Mucosa of descending colon (tissue), 3 donors: Measurements from ENCODE around the gene KLRC2. TPM values are rescaled to one million over a fixed set of nuclear protein-coding genes. Genes with fewer than 3 reads are reported as not detected.
A peak's percentile ranks its signal among the peaks of the same experiment; 100 is the strongest.
"Not testable (repeated sequence)": the region's sequence is repeated elsewhere in the genome, so short reads cannot be mapped to it uniquely, and the experiment has no call there.

Source experiments
- ATAC-seq: fragments of 200-7000 bp; cut with Tn5 transposase; one replicate; pipeline ENCODE4 v1.9.1; 2020; ENCODE audit warnings: mild to moderate bottlenecking, moderate library complexity
- DNase-seq, 3 donors: peaks; one replicate each; pipeline ENCODE4 v3.0.0-alpha.2; 2020
- H3K36me3 ChIP-seq: fragments of 200-600 bp; one replicate; pipeline ENCODE4 v1.8.0; 2021; ENCODE audit warnings: low read depth, mild to moderate bottlenecking
- H3K4me1 ChIP-seq: fragments of 200-600 bp; one replicate; pipeline ENCODE4 v1.8.0; 2021; ENCODE audit warnings: low read depth, mild to moderate bottlenecking
- H3K4me3 ChIP-seq: fragments of 200-600 bp; one replicate; pipeline ENCODE4 v1.8.0; 2021; ENCODE audit warnings: mild to moderate bottlenecking
- H3K9me3 ChIP-seq: fragments of 200-600 bp; one replicate; pipeline ENCODE4 v1.8.0; 2021; ENCODE audit warnings: mild to moderate bottlenecking
- CTCF ChIP-seq: fragments of 200-600 bp; IDR thresholded peaks from one replicate; pipeline ENCODE4 v1.8.0; 2022; ENCODE audit warnings: antibody characterized with exemption, mild to moderate bottlenecking
- intact Hi-C, 2 donors: fragments of 100-400 bp; cut with DNase I in 1 of 2; cut with micrococcal nuclease in 1 of 2; formaldehyde crosslinking; loops; one replicate each; pipeline versions ENCODE4 v1.11.0 to v1.11.1; 2022; cut with DNase I, micrococcal nuclease
- total RNA-seq, 3 donors: library from RNA; stranded (reverse); fragmentation: NEBNext Ultra II Directional in 2 of 3; extraction: Animal tissue kit (Norgen Biotek cat#: 25700) in 2 of 3; gene quantifications; one replicate each; pipeline versions ENCODE4 v1.2.1 to v1.2.4, GENCODE V29; 2021 to 2023
- donor health status: DM: no; HTN: no; CAD: no; lungs with moderate emphysema.
- donor health status: DM: no; HTN: no; CAD: no.
- donor health status: DM: no; HTN: yes; CAD: no.

The KLRC2 gene
- total RNA-seq, 3 donors from 2014 or later = 0.67 to 2.6 TPM; not detected in 1

DNA sequence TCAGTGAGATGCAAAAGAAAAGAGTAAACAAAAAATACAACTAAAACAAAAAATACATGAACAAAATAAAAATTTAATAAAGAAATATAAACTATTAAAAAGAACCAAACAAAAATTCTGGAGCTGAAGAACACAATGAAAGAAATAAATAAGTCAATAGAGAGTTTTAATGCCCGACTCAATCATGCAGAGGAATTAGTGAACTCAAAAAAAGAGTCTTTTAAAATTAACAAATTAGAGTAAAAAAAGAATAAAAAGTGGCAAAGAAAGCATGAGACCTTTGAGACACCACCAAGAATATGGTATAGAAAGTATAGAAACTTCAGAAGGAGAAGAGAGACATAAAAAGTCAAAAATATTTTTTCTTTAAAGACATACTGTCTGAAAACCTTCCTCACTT is 20.0 kb upstream of the KLRC2 start:
- intact Hi-C loops = no loop called here
- no peak for DNase-seq
- peaks cover 12% of the 10 kb centered on the region for H3K9me3 ChIP-seq

GRCh38 chr12:10454531-10454930 is 18.7 kb upstream of the KLRC2 start:
- intact Hi-C loops = no loop called here
- DNase-seq = no peak

More for the DNA sequence above, 20.0 kb upstream of the KLRC2 start:
- H3K4me3 ChIP-seq = no peak overlapping the region
- H3K4me1 ChIP-seq = peaks cover 5% of the 10 kb centered on the region
- H3K36me3 ChIP-seq = no peaks in the 10 kb centered on the region
- ATAC-seq = no peak
- no peak for TF ChIP-seq CTCF

DNA sequence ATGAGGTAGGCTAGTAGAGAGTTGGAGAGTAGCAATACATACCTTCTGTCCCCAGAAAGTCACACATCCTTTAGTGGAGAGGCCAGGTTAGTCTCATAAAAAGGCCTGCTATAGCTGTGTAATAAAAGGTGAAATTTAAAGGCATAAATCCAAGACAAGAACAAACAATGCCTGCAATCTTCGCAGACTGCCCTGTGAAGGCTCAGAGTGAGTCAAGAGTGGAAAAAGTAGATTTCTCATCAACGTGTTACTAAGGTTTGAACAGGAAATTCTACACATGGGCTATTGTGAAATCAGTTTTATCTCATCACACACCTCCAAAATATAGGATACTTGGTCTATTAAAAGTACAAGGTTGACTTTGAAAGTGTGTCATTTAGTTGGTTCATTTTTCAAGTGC is 17.3 kb upstream of the KLRC2 start, which contains the start of gene KLRC1:
Gene KLRC1 (minus strand): TSS at position 222 of the 400 bp plus-strand sequence. CDS start 2,221 bp downstream, outside the sequence.
- peaks cover 12% of the 10 kb centered on the region for H3K9me3 ChIP-seq
- peaks cover 5% of the 10 kb centered on the region for H3K4me1 ChIP-seq
- peak in 1 of 3 donors; percentile 29 for DNase-seq
- no peak within 1 kb of the TSS for H3K4me3 ChIP-seq
- no peak for TF ChIP-seq CTCF
- intact Hi-C loops = no loop called here
- peak; percentile 97 for ATAC-seq
- no peaks in the 10 kb centered on the region for H3K36me3 ChIP-seq

More at GRCh38 chr12:10454531-10454930, 18.7 kb upstream of the KLRC2 start:
- no peak for TF ChIP-seq CTCF
- H3K36me3 ChIP-seq = no peaks in the 10 kb centered on the region
- no peak overlapping the region for H3K4me3 ChIP-seq
- H3K9me3 ChIP-seq = peaks cover 12% of the 10 kb centered on the region
- ATAC-seq = peak; percentile 9
- H3K4me1 ChIP-seq = peaks cover 5% of the 10 kb centered on the region

DNA sequence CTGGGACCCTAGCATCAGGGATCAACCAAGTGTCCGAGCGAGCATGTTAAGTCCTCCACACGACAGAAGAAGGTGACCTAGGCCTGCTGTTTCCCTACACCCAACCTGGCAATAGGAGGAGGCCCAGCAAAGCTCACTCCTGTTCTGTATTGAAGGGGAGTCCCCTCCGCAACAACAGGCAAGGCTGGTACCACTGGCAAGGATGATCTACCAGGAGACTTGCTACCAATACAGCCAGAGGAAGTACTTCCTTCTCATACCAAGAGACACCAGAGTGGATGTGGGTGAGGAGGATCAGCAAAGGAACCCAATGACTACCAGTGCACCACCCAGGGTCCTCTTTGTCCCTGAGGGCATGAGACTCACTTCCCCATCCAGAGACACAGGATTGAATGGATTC is 12.4 kb upstream of the KLRC2 start:
- no peak for DNase-seq
- intact Hi-C loops = no loop called here
- Histone ChIP-seq H3K4me1 (peaks cover 1% of the 10 kb centered on the region), H3K9me3 (no peaks in the 10 kb centered on the region), H3K4me3 (no peak overlapping the region), H3K36me3 (no peaks in the 10 kb centered on the region)
- TF ChIP-seq CTCF = no peak
- ATAC-seq = no peak

- H3K4me1 ChIP-seq, DNase-seq, ATAC-seq, H3K36me3 ChIP-seq, H3K4me3 ChIP-seq, intact Hi-C loops, H3K9me3 ChIP-seq: not testable (repeated sequence)
These were observed 10.2 kb upstream of the KLRC2 start for GRCh38 chr12:10446052-10446451.

DNA sequence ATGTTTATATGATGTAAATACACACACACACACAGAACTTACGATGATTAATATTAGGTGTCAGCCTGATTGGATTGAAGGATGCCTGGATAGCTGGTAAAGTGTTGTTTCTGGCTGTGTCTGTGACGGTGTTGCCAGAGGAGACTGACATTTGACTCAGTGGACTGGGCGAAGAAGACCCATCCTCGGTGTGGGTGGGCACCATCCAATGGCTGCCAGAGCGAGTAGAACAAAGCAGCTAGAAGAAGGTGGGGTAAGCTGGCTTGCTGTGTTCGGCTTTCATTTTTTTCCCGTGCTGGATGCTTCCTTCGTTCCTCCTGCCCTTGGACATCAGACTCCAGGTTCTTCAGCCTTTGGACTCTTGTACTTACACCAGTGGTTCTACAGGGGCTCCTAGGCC is 5.3 kb upstream of the KLRC2 start:
- ATAC-seq = not testable (repeated sequence)

GRCh38 chr12:10439608-10440274 is 3.9 kb upstream of the KLRC2 start:
- H3K4me3 ChIP-seq, H3K36me3 ChIP-seq, H3K9me3 ChIP-seq, intact Hi-C loops, DNase-seq, H3K4me1 ChIP-seq: not testable (repeated sequence)
- ATAC-seq = peak; percentile 46

More for the DNA sequence above, 5.3 kb upstream of the KLRC2 start:
- H3K4me1 ChIP-seq, H3K9me3 ChIP-seq, intact Hi-C loops, H3K4me3 ChIP-seq, H3K36me3 ChIP-seq, DNase-seq: not testable (repeated sequence)

GRCh38 chr12:10437601-10438000 is 1.8 kb upstream of the KLRC2 start:
- H3K9me3 ChIP-seq, H3K4me1 ChIP-seq, H3K36me3 ChIP-seq, DNase-seq, ATAC-seq, H3K4me3 ChIP-seq, intact Hi-C loops: not testable (repeated sequence)

GRCh38 chr12:10430623-10431022 is 5.2 kb downstream of the KLRC2 start:
- H3K9me3 ChIP-seq, H3K4me1 ChIP-seq, DNase-seq, intact Hi-C loops, H3K4me3 ChIP-seq, H3K36me3 ChIP-seq, ATAC-seq: not testable (repeated sequence)

GRCh38 chr12:10425938-10426337 is 9.9 kb downstream of the KLRC2 start:
- H3K4me1 ChIP-seq, intact Hi-C loops: not testable (repeated sequence)

More at GRCh38 chr12:10425938-10426337, 9.9 kb downstream of the KLRC2 start:
- H3K9me3 ChIP-seq, ATAC-seq, DNase-seq, H3K36me3 ChIP-seq, H3K4me3 ChIP-seq: not testable (repeated sequence)
